HepG2 (cell line): Measurements from ENCODE around the gene CFAP119. TPM values are rescaled to one million over a fixed set of nuclear protein-coding genes. Genes with fewer than 3 reads are reported as not detected.

Experiments used
- ADNP ChIP-seq: sonication (generic); formaldehyde crosslinking; IDR thresholded peaks from 2 replicates; pipeline ENCODE4 v1.4.0; 2020; ENCODE audit warnings: missing genetic modification reagents
- NAIF1 ChIP-seq: sonication (generic); formaldehyde crosslinking; IDR thresholded peaks from 2 replicates; pipeline ENCODE4 v1.5.0; 2020; ENCODE audit warnings: mild to moderate bottlenecking, missing genetic modification reagents, borderline replicate concordance
- POLR2AphosphoS5 ChIP-seq: IDR thresholded peaks from 2 replicates; pipeline ENCODE4 v1.6.1; 2012; ENCODE audit warnings: low read depth, low read length
- RAD21 ChIP-seq: fragments of 450-650 bp; formaldehyde crosslinking; IDR thresholded peaks from 2 replicates; pipeline ENCODE4 v1.5.0; 2020; ENCODE audit warnings: mild to moderate bottlenecking
- RXRA ChIP-seq: sonication (generic); formaldehyde crosslinking; IDR thresholded peaks from 2 replicates; pipeline ENCODE4 v1.5.1; 2020; ENCODE audit warnings: missing genetic modification reagents
- SETDB1 ChIP-seq: sonication (generic); formaldehyde crosslinking; IDR thresholded peaks from 2 replicates; pipeline ENCODE4 v1.5.1; 2020; ENCODE audit warnings: missing genetic modification reagents, mild to moderate bottlenecking, borderline replicate concordance
- SIN3A ChIP-seq: IDR thresholded peaks from 2 replicates; pipeline ENCODE4 v1.6.1; 2011; ENCODE audit warnings: low read depth, mild to moderate bottlenecking, control low read depth, low read length, borderline replicate concordance
- SNAPC2 ChIP-seq: sonication (generic); formaldehyde crosslinking; IDR thresholded peaks from 2 replicates; pipeline ENCODE4 v1.8.1; 2022; ENCODE audit warnings: mild to moderate bottlenecking, missing genetic modification reagents
- SOX6 ChIP-seq, 2 experiments: fragments of 450-650 bp in 1 of 2; sonication (generic) in 1 of 2; formaldehyde crosslinking in 1 of 2; IDR thresholded peaks; 2 replicates each; pipeline versions ENCODE4 v1.4.0 to v1.6.1; 2017 to 2020; ENCODE audit warnings: antibody characterized with exemption in 1 of 2, mild to moderate bottlenecking in 1 of 2, missing genetic modification reagents in 1 of 2
- SRSF9 ChIP-seq: fragments of 200-400 bp; formaldehyde crosslinking; IDR thresholded peaks from 2 replicates; pipeline ENCODE4 v1.6.1; 2018; ENCODE audit warnings: borderline replicate concordance, mild to moderate bottlenecking, low read depth, low read length; ENCODE audit not compliant: insufficient read depth, poor library complexity, severe bottlenecking
- SRY ChIP-seq: sonication (generic); formaldehyde crosslinking; IDR thresholded peaks from 2 replicates; pipeline ENCODE4 v1.8.0; 2022; ENCODE audit warnings: mild to moderate bottlenecking, missing genetic modification reagents
- STAG1 ChIP-seq: sonication (generic); formaldehyde crosslinking; IDR thresholded peaks from 2 replicates; pipeline ENCODE4 v1.4.0; 2020; ENCODE audit warnings: missing genetic modification reagents
- YEATS2 ChIP-seq: sonication (generic); formaldehyde crosslinking; IDR thresholded peaks from 2 replicates; pipeline ENCODE4 v1.4.0; 2020; ENCODE audit warnings: missing genetic modification reagents, borderline replicate concordance
- ZBTB38 ChIP-seq: sonication (generic); formaldehyde crosslinking; IDR thresholded peaks from 2 replicates; pipeline ENCODE4 v1.5.1; 2020; ENCODE audit warnings: mild to moderate bottlenecking, missing genetic modification reagents
- ZBTB42 ChIP-seq: sonication (generic); formaldehyde crosslinking; IDR thresholded peaks from 2 replicates; pipeline ENCODE4 v1.5.0; 2020; ENCODE audit warnings: mild to moderate bottlenecking, missing genetic modification reagents
- ZFP36L1 ChIP-seq: sonication (generic); formaldehyde crosslinking; IDR thresholded peaks from 2 replicates; pipeline ENCODE4 v1.8.0; 2022; ENCODE audit warnings: mild to moderate bottlenecking, missing genetic modification reagents, moderate library complexity
- ZNF230 ChIP-seq: sonication (generic); formaldehyde crosslinking; IDR thresholded peaks from 2 replicates; pipeline ENCODE4 v1.4.0; 2020; ENCODE audit warnings: mild to moderate bottlenecking, missing genetic modification reagents
- ZNF34 ChIP-seq: sonication (generic); formaldehyde crosslinking; IDR thresholded peaks from 2 replicates; pipeline ENCODE4 v1.4.0; 2020; ENCODE audit warnings: mild to moderate bottlenecking, missing genetic modification reagents, borderline replicate concordance
- ZNF446 ChIP-seq: sonication (generic); formaldehyde crosslinking; IDR thresholded peaks from 2 replicates; pipeline ENCODE4 v1.5.0; 2020; ENCODE audit warnings: mild to moderate bottlenecking, missing genetic modification reagents
- ZNF616 ChIP-seq: sonication (generic); formaldehyde crosslinking; IDR thresholded peaks from 2 replicates; pipeline ENCODE4 v1.5.0; 2020; ENCODE audit warnings: low read depth, mild to moderate bottlenecking, missing genetic modification reagents
- ZNF672 ChIP-seq: sonication (generic); formaldehyde crosslinking; IDR thresholded peaks from 2 replicates; pipeline ENCODE4 v1.8.1; 2022; ENCODE audit warnings: missing genetic modification reagents
- ZNF83 ChIP-seq: sonication (generic); formaldehyde crosslinking; IDR thresholded peaks from 2 replicates; pipeline ENCODE4 v1.4.0; 2020; ENCODE audit warnings: missing genetic modification reagents, mild to moderate bottlenecking, borderline replicate concordance
- polyA plus RNA-seq, 8 experiments: library from polyadenylated mRNA; depleted of rRNA in 3 of 8; stranded (reverse) in 7 of 8; unstranded in 1 of 8; fragments of >200 nt; fragmentation: Illumina TruSeq in 4 of 8; extraction: Trizol in 4 of 8; gene quantifications; 2 replicates each; pipeline versions ENCODE4 v1.2.1 to v1.2.3, GENCODE V29; 2011 to 2016; ENCODE audit warnings: low read depth in 4 of 8, missing spikeins in 1 of 8, mixed read lengths in 1 of 8; ENCODE audit not compliant: insufficient read depth in 1 of 8
- total RNA-seq, 5 experiments: library from RNA; depleted of rRNA; stranded (reverse); fragments of >200 nt; fragmentation: Illumina TruSeq; extraction: Trizol; gene quantifications; 2 replicates each; pipeline ENCODE4 v1.2.3, GENCODE V29; 2016; ENCODE audit warnings: low read depth in 1 of 5
- TF ChIP-seq, protein P1 (sequence below): sonication (generic); formaldehyde crosslinking; IDR thresholded peaks from 2 replicates; pipeline ENCODE4 v1.4.0; 2020; ENCODE audit warnings: missing genetic modification reagents, mild to moderate bottlenecking, borderline replicate concordance
- TF ChIP-seq, protein P2 (sequence below): IDR thresholded peaks from 2 replicates; pipeline ENCODE4 v1.6.1; 2012; ENCODE audit warnings: inconsistent platforms
- TF ChIP-seq, protein P3 (sequence below): IDR thresholded peaks from 2 replicates; pipeline ENCODE4 v1.6.1; 2016; ENCODE audit warnings: low read depth
- TF ChIP-seq, protein P4 (sequence below): sonication (generic); formaldehyde crosslinking; conservative IDR thresholded peaks from 2 replicates; pipeline ENCODE4 v1.8.0; 2022; ENCODE audit warnings: mild to moderate bottlenecking, moderate library complexity, missing genetic modification reagents

The CFAP119 gene
- total and polyA plus RNA-seq, 2 of the 13 experiments (the other 11 are each of a cell fraction or from before 2014, with no cell fraction given) = 6.4 TPM

DNA sequence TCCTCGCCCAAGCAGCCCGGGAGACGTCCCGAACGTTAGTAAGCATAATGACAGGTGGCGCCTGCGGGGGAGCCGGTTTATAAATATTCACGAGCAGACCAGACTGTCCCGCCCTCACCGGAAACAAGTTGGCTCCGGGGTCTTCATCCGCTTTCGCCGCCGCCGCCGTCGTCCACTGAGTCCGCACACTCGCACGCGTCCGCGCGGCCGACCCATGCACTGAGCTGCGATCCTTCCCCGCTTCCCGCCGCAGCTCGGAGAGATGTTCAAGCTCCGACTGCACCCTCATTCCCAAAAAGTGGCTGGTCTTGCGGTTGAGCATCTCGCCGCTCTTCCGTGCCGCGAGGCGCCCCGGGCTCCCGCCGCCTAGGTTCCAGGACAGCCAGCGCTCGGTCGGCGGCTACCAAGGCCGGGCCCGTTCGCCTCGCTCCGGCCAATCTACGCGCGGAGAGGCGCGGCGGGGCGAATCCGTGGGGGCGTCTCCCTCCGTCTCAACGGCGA, 385 bp downstream of the CFAP119 start (continued):
- TF ChIP-seq SNAPC2 (CRISPR knock-in tag) (peak; percentile 14; the same call in 1 of the 2 replicates), RAD21 (CRISPR knock-in tag) (no peak), POLR2AphosphoS5 (no peak), ZBTB42 (no peak), SRY (CRISPR knock-in tag) (no peak; the same call in 1 of the 2 replicates), ZNF83 (no peak), ZNF446 (no peak), SRSF9 (no peak), SIN3A (no peak), ZBTB38 (no peak; the same call in 1 of the 2 replicates), SETDB1 (CRISPR knock-in tag) (no peak), YEATS2 (no peak), ZNF230 (peak; percentile 1; the same call in 1 of the 2 replicates), SOX6 (IDR thresholded peaks at IDR 0.05) (no peak), SOX6 (CRISPR knock-in tag; IDR thresholded peaks at IDR 0.05) (no peak), STAG1 (CRISPR knock-in tag) (no peak), ZNF34 (CRISPR knock-in tag) (no peak), ZFP36L1 (CRISPR knock-in tag) (peak; percentile 35; the same call in 1 of the 2 replicates), ADNP (CRISPR knock-in tag) (no peak), ZNF672 (CRISPR knock-in tag) (peak; percentile 51; the same call in 1 of the 2 replicates), RXRA (CRISPR knock-in tag) (peak; percentile 14; the same call in 1 of the 2 replicates), NAIF1 (CRISPR knock-in tag) (peak; percentile 84; the same call in 1 of the 2 replicates), ZNF616 (CRISPR knock-in tag) (peak; percentile 77; the same call in 1 of the 2 replicates)
- TF ChIP-seq, protein P1, sequence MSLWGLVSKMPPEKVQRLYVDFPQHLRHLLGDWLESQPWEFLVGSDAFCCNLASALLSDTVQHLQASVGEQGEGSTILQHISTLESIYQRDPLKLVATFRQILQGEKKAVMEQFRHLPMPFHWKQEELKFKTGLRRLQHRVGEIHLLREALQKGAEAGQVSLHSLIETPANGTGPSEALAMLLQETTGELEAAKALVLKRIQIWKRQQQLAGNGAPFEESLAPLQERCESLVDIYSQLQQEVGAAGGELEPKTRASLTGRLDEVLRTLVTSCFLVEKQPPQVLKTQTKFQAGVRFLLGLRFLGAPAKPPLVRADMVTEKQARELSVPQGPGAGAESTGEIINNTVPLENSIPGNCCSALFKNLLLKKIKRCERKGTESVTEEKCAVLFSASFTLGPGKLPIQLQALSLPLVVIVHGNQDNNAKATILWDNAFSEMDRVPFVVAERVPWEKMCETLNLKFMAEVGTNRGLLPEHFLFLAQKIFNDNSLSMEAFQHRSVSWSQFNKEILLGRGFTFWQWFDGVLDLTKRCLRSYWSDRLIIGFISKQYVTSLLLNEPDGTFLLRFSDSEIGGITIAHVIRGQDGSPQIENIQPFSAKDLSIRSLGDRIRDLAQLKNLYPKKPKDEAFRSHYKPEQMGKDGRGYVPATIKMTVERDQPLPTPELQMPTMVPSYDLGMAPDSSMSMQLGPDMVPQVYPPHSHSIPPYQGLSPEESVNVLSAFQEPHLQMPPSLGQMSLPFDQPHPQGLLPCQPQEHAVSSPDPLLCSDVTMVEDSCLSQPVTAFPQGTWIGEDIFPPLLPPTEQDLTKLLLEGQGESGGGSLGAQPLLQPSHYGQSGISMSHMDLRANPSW (CRISPR knock-in tag) = no peak
- TF ChIP-seq, protein P2, sequence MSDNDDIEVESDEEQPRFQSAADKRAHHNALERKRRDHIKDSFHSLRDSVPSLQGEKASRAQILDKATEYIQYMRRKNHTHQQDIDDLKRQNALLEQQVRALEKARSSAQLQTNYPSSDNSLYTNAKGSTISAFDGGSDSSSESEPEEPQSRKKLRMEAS = peak; percentile 77
- TF ChIP-seq, protein P3, sequence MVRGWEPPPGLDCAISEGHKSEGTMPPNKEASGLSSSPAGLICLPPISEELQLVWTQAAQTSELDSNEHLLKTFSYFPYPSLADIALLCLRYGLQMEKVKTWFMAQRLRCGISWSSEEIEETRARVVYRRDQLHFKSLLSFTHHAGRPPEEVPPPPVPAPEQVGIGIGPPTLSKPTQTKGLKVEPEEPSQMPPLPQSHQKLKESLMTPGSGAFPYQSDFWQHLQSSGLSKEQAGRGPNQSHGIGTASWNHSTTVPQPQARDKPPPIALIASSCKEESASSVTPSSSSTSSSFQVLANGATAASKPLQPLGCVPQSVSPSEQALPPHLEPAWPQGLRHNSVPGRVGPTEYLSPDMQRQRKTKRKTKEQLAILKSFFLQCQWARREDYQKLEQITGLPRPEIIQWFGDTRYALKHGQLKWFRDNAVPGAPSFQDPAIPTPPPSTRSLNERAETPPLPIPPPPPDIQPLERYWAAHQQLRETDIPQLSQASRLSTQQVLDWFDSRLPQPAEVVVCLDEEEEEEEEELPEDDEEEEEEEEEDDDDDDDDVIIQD (CRISPR knock-in tag) = no peak
- TF ChIP-seq, protein P4, sequence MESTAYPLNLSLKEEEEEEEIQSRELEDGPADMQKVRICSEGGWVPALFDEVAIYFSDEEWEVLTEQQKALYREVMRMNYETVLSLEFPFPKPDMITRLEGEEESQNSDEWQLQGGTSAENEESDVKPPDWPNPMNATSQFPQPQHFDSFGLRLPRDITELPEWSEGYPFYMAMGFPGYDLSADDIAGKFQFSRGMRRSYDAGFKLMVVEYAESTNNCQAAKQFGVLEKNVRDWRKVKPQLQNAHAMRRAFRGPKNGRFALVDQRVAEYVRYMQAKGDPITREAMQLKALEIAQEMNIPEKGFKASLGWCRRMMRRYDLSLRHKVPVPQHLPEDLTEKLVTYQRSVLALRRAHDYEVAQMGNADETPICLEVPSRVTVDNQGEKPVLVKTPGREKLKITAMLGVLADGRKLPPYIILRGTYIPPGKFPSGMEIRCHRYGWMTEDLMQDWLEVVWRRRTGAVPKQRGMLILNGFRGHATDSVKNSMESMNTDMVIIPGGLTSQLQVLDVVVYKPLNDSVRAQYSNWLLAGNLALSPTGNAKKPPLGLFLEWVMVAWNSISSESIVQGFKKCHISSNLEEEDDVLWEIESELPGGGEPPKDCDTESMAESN = peak; percentile 23; the same call in 1 of the 2 replicates
